HG03097 (cell line): ENCODE data around the gene GLRX5.
"Not testable (repeated sequence)": the region's sequence is repeated elsewhere in the genome, so short reads cannot be mapped to it uniquely, and the experiment has no call there.

Experiments
- ATAC-seq: cut with Tn5 transposase; IDR thresholded peaks from one replicate; pipeline ENCODE4 v1.9.1; 2021; ENCODE audit not compliant: unreplicated experiment, low FRiP score

Gene GLRX5

DNA sequence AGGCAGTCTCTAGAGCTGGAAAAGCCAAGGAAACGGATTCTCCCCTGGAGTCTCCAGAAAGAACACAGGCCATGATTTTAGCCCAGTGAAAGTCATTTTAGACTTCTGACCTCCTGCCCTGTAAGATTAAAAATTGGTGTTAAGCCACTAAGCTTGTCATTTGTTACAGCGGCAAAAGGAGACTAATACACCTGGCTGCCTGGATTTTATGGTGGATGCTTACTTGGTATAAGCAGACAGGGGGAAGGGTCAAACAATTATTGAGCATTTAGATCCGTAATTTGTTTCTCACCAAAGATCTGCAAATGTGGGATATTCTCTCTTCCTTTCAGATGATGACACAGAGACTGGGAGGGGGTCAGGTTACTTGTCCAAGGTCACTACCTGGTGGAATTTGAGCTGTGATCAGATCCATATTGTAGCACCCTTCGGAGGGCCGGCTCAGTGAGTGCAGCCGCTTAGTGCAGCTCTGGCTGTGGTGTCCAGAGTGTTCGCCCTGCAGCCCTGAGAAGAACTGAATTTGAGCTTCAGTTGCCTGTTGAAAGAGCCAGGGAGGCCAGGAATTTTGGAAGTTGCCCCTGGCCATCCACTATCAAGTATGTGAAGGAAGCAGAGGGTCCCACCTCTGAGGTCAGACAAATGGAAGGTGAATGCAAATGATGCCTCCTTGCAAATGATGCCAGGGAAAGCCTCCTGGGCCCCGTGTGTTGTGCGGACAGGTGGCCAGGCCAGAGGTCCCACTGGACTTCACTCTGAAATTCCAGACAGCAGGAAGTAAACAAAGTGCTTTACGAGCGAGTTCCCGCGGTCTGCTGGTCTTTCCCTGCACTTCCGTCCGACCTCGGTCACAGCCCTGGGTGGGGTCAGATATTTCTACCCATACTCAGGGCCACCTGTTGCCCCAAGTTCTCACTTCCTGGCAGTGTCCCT, 15.1 kb downstream of the GLRX5 start:
- ATAC-seq, result no peak

DNA sequence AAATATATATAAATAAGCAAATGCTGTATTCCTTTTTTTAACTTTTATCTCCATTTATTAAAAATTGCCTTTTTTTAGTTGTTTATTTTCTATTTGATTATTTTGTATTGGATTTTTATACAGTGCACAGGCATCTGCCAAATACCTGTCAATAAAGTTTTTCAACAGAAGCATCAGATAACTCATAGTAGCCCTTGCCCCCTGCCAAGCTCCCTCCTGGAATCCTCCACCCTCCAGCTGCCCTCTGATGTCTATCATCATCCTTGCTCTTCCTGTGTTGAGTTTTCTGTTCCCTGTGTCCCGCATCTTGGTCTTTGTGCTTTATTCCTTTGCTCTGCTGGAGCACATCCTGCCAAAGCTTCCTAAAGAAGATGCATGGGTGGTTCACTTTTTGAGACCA, 16.6 kb downstream of the GLRX5 start:
- no peak for ATAC-seq

DNA sequence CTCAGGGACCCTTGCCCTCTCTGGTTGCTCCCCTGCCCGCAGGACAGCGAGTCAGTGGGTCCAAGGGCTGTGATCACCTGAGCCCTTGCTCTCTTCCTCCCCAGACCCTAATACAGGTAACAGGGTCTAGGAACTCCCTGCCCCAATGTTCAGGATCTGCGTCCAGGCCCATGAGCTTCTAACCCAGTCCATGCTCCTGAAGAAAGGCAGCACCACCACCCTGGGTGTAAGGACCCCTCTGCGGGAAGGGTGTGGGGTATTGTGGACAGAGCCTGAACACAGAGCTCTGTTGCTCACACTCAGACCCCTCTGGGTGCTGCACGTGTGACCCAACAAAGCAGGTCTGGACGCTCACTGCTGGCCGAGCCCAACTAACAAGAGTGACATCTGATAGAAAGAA, 18.3 kb downstream of the GLRX5 start:
- ATAC-seq, result no peak

DNA sequence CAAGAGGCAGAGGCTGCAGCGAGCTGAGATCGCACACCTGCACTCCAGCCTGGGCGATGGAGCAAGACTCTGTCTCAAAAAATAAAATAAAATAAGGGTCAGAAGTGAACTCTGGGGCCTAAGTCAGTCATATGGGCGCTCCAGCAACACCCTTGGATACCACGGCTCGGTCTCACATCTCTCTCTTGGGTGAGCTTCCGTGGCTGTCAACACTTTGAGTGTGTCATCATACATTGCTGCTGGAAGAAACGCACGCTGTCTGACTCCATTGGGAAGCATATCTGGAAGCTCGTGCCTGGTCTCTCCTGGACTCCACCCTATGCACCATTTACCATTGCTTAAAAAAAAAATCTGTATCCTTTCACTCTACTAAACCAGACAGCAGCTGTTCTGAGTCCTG, 20.2 kb downstream of the GLRX5 start:
- ATAC-seq, result no peak

DNA sequence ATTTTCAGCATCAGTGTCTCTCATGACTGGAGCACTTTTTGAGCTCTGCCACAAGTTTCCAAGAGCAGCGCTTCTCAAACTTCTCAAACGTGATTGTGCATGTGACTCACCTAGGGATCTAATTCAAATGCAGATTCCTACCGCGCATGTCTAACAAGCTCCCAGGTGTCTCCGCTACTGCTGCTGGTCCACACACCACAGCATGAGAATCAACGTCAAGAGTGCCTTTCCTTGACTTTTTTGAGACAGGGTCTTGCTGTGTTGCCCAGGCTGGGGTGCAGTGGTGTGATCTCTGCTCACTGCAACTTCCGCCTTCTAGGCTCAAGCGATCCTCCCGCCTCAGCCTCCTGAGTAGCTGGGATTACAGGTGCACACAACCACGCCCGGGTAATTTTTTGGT, 22.4 kb downstream of the GLRX5 start:
- ATAC-seq, result no peak

DNA sequence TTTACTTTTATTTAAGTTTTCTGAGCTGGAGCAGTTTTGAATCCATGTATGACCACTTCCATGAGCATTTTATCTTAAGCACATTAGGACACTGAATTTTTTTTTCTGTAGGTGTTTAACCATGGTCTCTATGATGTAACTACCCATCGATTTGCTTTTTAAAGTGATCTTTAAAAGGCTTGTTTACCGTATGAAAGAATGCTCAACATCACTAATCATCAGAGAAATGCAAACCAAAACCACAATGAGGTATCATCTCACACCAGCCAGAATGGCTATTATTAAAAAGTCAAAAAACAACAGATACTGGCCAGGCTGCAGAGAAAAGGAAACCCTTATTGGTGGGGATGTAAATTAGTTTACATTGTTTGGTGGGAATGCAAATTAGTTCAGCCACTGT, 23.0 kb downstream of the GLRX5 start:
- no peak for ATAC-seq

DNA sequence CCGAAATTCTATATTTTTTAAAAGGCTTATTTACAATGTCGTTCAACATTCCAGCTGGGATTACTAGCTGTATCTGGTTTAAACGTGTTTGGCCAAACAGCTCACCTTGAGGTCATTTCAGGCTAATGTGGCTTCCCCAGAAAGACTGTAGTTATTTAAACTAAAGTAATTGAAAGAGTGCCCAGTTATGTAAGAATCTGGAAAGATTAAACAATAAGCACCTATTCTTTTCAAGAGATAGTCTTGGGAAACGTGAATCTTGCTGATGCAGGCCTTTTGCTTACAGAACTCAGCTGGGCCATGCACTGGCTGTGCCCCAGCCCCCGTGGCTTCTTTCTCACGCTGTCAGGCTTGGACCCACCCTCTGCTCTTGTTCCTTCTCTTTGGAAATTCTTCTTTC, 24.4 kb downstream of the GLRX5 start:
- ATAC-seq, result no peak

DNA sequence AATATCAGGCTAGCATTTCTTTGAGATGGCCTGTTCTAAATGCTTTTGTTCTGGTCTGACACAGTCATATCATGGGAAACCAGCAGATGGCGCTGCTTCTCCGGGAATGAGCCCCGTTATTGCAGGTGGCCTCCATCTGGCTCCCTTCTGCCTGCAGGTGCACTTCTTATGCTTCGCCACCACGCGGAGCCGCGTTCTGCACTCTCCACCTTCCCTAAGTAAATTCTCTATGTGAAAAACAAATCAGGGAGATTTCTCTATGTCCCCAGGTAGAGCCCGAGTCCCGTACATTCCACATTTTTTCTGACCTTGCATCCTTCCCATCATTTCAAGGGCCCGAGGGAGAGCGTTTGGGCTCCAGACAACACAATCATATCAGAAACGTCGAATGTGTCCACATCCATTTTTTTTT, 26.2 kb downstream of the GLRX5 start:
- peak; percentile 87 for ATAC-seq

DNA sequence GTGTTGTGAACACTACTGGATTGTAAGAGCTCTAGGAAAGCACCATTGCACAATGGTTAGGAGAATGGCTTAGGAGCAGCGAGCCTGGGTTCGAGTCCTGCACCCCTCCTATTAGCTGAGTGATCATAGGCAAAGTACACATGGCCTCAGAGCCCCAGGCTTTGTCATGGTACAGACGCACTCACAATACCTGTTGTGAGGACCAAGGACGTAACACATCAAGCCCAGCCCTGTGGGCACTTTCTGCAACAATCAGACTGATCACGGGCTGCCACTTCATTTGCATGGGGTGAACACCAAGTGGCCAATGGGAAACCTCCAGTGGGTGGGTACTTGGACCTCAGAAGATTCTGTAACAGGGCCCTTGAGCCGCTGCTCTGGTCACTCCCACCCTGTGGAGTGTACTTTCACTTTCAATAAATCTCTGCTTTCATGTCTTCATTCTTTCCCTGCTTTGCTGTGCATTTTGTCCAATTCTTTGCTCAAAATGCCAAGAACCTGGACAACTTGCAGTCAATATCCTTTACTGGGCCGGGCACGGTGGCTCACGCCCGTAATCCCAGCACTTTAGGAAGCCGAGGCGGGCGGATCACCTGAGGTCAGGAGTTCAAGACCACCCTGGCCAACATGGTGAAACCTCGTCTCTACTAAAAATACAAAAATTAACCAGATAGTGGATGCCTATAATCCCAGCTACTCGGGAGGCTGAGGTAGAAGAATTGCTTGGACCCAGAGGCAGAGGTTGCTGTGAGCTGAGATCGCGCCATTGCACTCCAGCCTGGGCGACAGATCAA, 28.2 kb downstream of the GLRX5 start:
- no peak for ATAC-seq

DNA sequence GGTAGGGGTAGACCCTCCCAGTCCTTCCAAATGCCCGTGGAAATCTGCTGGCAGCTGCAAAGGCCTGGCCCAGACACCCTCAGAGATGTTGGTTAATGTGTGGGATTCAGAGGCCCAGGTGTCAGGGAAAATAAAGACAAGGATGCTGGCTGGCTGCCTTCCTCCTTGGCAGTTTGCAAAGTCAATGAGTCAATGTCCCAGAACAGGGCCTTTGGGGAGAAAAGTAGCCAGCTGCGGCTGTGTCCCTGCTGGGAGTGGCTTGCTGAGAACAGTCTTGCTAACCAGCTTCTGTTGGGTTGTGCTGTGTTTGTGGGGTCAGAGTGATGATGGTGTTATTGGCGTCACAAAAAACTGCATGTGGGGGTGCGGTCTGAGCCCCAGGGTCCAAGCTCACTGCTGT, 29.2 kb downstream of the GLRX5 start:
- ATAC-seq, result no peak

DNA sequence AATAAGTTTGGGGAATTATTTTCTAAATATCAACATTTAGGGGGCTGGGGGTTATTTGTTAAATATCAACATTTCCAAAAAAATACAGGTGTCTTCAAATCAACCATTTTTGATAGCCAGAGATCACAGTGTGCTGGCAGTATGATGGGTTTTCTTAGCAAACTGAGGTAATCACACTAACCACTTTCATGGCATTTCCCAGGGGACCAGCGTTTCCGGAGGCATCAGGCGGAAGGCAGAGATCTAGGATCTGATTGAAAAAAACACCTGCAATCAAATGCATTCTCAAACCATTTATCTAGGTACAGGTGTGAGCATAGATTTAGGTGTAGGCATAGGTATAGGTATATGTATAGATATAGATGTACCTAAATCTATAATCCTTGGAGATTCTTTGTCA, 34.6 kb downstream of the GLRX5 start:
- ATAC-seq, result no peak

DNA sequence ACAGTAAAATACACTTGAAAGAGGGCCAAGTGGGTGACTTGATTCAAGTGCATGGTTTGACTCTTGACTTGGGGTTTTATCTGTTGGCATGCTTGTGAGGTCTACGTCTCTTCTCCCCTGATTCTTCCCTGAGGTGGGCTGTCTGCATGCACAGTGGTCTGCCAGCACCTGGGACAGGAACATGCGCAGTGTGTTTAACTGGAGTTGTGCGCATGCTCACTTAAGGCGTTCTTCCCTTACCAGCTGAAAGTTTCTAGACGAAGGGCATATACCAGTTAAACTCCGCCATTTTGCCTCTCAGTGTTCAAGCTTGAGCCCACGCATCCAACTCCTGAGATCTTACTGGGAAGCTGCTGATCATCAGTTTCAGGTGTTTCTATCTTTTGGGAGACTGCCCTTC, 38.5 kb downstream of the GLRX5 start:
- ATAC-seq, result no peak

DNA sequence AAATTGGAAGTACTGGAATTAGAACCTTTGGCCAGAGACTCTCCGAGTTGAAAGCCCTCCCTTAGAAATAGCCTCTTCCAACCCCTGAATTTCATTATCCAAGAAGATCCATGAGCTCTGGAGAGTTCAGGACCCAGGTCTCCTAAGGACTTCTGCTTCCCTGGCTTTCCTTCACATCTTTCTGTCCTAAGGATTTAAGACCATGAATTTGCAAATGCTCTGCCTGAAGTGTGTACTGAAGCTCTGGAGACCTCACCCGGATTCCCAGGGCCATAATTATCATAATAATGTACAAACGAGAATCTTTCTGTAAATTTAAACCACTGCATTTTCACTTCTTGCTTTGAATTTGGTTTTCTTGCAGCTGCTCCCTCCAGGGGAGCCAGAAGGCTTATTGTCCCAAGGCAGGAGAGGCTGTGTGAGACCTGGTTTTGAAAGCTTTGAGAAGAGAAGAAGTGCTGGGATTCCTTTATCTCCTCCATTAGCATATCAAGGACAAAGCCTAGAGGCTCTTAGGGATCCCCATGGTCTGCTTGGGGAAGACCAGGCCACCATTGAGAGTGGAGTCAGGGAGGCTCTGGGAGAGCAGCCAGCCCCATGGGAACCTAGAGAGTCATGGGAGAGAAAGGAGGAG, 41.1 kb downstream of the GLRX5 start:
- no peak for ATAC-seq

DNA sequence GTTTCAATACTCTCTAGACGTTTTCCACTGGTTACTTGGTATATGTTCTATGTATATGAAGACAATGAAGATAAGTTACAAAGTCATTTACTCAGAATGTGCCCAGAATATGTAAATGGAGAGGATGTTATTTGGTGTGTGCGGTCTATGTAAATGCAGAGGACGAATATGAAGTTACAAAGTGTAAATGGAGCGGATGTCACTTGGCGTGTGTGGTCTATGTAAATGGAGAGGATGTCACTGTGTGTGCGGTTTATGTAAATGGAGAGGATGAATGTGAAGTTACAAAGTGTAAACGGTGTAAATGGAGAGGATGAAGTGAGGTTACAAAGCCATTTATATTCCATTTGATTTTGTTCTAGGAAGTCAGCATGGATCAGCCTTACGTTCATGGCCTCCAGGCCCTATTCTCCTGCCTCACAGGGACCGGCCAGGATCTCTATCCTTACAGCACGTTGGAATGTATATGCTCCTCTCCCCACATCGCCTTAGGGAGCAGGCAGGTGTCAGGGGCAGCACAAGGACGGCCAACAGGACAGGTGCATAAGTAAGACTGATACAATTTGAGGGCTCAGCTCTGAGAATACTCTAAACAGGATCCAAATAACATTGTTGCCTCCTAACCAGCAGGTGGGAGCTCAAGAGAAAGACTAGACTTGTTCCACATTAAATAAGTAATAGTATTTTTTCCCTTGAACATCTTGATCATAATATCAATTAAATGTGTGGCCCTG, 42.4 kb downstream of the GLRX5 start:
- peak; percentile 88 for ATAC-seq

DNA sequence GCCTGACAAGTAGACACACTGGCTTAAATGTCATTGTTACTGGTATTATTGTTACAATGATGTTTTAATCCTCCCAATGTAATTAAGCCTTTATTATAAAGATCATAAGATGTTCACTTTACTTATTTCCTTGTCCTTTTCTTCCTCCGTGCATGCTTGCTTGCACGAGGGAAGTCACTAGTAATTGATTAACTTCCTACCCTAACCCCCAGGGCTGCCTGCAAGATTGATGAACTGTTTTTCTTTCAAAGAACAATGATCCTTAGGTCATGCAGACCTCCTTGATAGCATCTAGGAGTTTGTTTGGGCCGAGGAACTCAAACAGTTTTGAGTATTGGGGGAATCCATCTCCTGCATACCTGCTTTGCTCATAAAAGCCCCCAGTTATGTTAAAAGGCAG, 43.0 kb downstream of the GLRX5 start:
- ATAC-seq, result no peak

DNA sequence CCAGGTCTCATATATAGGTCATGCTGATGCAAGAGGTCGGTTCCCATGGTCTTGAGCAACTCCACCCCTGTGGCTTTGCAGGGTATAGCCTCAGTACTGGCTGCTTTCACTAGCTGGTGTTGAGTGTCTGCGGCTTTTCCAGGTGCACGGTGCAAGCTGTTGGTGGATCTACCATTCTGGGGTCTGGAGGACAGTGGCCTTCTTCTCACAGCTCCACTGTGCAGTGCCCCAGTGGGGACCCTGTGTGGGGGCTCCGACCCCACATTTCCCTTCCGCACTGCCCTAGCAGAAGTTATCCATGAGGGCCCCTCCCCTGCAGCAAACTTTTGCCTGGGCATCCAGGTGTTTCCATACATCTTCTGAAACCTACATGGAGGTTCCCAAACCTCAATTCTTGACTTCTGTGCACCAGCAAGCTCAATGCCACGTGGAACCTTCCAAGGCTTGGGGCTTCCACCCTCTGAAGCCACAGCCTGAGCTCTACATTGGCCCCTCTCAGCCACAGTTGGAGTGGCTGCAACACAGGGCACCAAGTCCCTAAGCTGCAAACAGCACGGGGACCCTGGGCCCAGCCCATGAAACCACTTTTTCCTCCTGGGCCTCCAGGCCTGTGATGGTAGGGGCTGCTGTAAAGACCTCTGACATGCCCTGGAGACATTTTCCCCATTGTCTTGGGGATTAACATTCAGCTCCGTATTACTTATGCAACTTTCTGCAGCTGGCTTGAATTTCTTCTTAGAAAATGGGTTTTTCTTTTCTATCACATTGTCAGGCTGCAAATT, 49.2 kb downstream of the GLRX5 start:
- not testable (repeated sequence) for ATAC-seq

DNA sequence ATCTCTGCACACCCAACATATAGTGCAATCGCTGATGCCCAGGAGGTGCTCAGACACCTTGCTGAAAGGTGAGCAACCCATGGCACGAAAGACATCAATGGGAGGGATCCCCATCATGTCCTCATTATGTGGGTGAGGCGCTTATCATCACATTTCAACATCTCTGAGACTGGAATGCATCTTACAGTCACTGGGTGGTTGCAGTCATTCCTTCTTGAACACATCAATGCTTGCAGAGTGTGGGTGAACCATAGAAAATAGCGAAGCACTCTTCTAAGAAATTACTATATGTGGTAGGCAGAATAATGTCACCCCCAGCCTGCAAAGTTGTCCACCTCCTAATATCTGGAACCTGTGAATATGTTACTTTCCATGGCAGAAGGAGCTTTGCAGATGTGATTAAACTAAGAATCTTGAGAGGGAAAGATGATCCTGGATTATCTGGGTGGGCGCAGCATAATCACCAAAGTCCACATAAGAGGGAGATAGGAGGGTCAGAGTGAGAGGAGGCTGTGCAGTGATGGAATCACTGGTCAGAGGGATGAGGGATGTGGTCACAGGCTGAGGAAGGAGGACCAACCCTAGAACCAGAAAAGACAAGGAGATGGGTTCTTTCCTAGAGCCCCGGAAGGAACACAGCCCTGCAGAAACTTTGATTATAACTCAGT, 51.2 kb downstream of the GLRX5 start:
- ATAC-seq, result no peak

DNA sequence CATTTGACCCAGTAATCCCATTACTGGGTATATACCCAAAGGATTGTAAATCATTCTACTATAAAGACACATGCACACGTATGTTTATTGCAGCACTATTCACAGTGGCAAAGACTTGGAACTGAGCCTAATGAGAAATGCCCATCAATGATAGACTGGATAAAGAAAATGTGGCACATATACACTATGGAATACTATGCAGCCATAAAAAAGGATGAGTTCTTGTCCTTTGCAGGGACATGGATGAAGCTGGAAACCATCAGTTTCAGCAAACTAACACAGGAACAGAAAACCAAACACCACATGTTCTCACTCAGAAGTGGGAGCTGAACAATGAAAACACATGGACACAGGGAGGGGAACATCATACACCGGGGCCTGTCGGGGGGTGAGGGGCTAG, 56.3 kb downstream of the GLRX5 start:
- ATAC-seq, result not testable (repeated sequence)
